DOHH2 (cell line): Measurements from ENCODE around the gene TMEM115.

Source experiments
- H3F3A ChIP-seq: fragments of 200-600 bp; sonication (generic), shearing (Covaris generic); 2 replicates; pipeline ENCODE4 v1.6.0; 2016; ENCODE audit warnings: antibody characterized with exemption, mild to moderate bottlenecking; ENCODE audit not compliant: control insufficient read depth, insufficient read depth
- H3K27ac ChIP-seq: fragments of 200-600 bp; sonication (generic); 2 replicates; pipeline ENCODE4 v1.5.1; 2014; ENCODE audit warnings: low read depth, mild to moderate bottlenecking, low read length, moderate library complexity
- H3K27me3 ChIP-seq: fragments of 200-600 bp; sonication (generic); 2 replicates; pipeline ENCODE4 v1.6.1; 2014; ENCODE audit warnings: mild to moderate bottlenecking, low read length, mixed read lengths; ENCODE audit not compliant: control insufficient read depth
- H3K36me3 ChIP-seq: fragments of 200-600 bp; sonication (generic); 2 replicates; pipeline ENCODE4 v1.6.1; 2014; ENCODE audit warnings: mild to moderate bottlenecking, low read length, moderate library complexity, mixed read lengths; ENCODE audit not compliant: control insufficient read depth
- H3K4me1 ChIP-seq: fragments of 200-600 bp; sonication (generic); 2 replicates; pipeline ENCODE4 v1.6.1; 2014; ENCODE audit warnings: mild to moderate bottlenecking, low read length, mixed read lengths; ENCODE audit not compliant: control insufficient read depth
- H3K4me2 ChIP-seq: fragments of 200-600 bp; sonication (generic); 2 replicates; pipeline ENCODE4 v1.6.0; 2014; ENCODE audit warnings: mild to moderate bottlenecking, low read length, moderate library complexity
- H3K4me3 ChIP-seq: fragments of 200-600 bp; sonication (generic); 2 replicates; pipeline ENCODE4 v1.5.1; 2014; ENCODE audit warnings: mild to moderate bottlenecking, low read length, mixed read lengths
- H3K79me2 ChIP-seq: fragments of 200-600 bp; sonication (generic); 2 replicates; pipeline ENCODE4 v1.6.1; 2014; ENCODE audit warnings: mild to moderate bottlenecking, low read length, mixed read lengths; ENCODE audit not compliant: control insufficient read depth
- H3K9me2 ChIP-seq: fragments of 200-600 bp; sonication (generic); replicated peaks from 2 replicates; pipeline ENCODE4 v1.6.1; 2014; ENCODE audit warnings: mild to moderate bottlenecking, low read length, mixed read lengths; ENCODE audit not compliant: control insufficient read depth
- H3K9me3 ChIP-seq: fragments of 200-600 bp; sonication (generic); 2 replicates; pipeline ENCODE4 v1.6.1; 2014; ENCODE audit warnings: antibody characterized with exemption, low read length, mixed read lengths; ENCODE audit not compliant: control insufficient read depth, insufficient read depth
- H4K20me1 ChIP-seq: fragments of 200-600 bp; sonication (generic); 2 replicates; pipeline ENCODE4 v1.6.0; 2014; ENCODE audit warnings: low read depth, mild to moderate bottlenecking, antibody characterized with exemption, low read length, moderate library complexity; ENCODE audit not compliant: control insufficient read depth, insufficient read depth
- CTCF ChIP-seq: fragments of 200-600 bp; sonication (generic); IDR thresholded peaks from one replicate; pipeline ENCODE4 v1.5.1; 2014; ENCODE audit warnings: antibody characterized with exemption, mild to moderate bottlenecking, low read depth, low read length; ENCODE audit not compliant: poor library complexity, severe bottlenecking
- EZH2phosphoT487 ChIP-seq: fragments of 200-600 bp; sonication (generic); IDR thresholded peaks from 2 replicates; pipeline ENCODE4 v1.6.1; 2017; ENCODE audit warnings: borderline replicate concordance, mild to moderate bottlenecking, antibody characterized with exemption, low read length, moderate library complexity, mixed read lengths

TMEM115 gene

DNA sequence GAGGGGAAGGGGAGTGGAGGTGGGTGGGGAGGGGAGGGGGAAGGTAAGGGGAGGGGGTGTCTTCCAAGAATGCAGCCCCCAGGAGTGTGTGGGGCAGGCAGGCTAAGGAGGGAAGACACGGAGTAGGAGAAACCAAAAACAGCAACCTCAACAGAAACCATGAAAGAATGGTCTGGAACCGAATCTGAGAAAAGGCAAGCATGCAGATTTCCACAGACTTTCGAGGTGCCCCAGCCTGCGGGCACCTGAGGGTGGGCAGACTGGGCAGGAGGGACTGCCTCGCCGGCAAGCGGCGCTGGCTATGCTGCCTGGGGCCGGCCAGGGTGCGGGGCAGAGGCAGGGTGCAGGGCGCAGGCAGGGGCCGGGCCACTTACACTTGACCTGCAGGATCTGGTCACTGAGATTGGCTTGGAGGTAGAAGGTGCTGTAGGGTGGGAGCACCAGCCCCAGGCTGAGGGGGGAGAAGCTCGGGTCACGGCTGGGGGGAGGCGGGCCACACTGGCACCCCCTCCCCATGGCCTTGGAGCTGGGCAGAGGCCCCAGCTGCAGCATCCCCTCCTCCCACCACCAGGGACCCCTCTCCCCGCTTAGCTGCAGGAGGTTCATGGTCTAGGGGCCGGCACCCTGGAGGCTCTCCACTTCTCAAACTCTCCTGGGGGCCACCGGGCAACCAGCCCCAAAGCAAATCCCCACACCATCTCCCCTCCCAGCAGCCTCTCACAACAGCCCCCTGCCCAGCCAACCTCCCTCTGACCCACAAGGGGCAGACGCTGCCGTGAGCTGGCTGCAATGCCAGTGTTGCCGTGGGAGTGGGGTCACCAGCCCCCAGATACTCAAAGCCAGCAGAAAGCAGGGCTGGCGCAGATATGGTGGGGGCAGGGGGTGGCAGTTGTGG lies 15.3 kb upstream of the TMEM115 start:
- no peak overlapping the region for H3K4me2 ChIP-seq
- H3K9me2 ChIP-seq = no peaks in the 10 kb centered on the region

GRCh38 chr3:50373146-50374051 lies 14.1 kb upstream of the TMEM115 start:
- H3K27ac ChIP-seq = no peak overlapping the region
- no peak overlapping the region for H3K4me2 ChIP-seq

More for the DNA sequence above, 15.3 kb upstream of the TMEM115 start:
- Histone ChIP-seq H3K79me2 (no peaks in the 10 kb centered on the region), H3F3A (no peaks in the 10 kb centered on the region), H3K27ac (no peak overlapping the region), H3K4me3 (no peak overlapping the region), H4K20me1 (no peaks in the 10 kb centered on the region), H3K4me1 (no peaks in the 10 kb centered on the region), H3K27me3 (peaks cover 7% of the 10 kb centered on the region), H3K9me3 (no peaks in the 10 kb centered on the region), H3K36me3 (no peaks in the 10 kb centered on the region)
- TF ChIP-seq CTCF = no peak
- no peak for TF ChIP-seq EZH2phosphoT487

GRCh38 chr3:50372349-50372748 lies 13.0 kb upstream of the TMEM115 start:
- Histone ChIP-seq H3K27me3 (peaks cover 7% of the 10 kb centered on the region), H3K4me1 (no peaks in the 10 kb centered on the region), H3K4me2 (no peak overlapping the region), H4K20me1 (no peaks in the 10 kb centered on the region), H3F3A (no peaks in the 10 kb centered on the region), H3K36me3 (no peaks in the 10 kb centered on the region), H3K9me2 (no peaks in the 10 kb centered on the region), H3K4me3 (no peak overlapping the region), H3K9me3 (no peaks in the 10 kb centered on the region), H3K79me2 (no peaks in the 10 kb centered on the region), H3K27ac (no peak overlapping the region)
- no peak for TF ChIP-seq CTCF
- no peak for TF ChIP-seq EZH2phosphoT487

More at GRCh38 chr3:50373146-50374051, 14.1 kb upstream of the TMEM115 start:
- peaks cover 7% of the 10 kb centered on the region for H3K27me3 ChIP-seq
- H3K4me1 ChIP-seq = no peaks in the 10 kb centered on the region
- H3K9me3 ChIP-seq = no peaks in the 10 kb centered on the region
- no peaks in the 10 kb centered on the region for H3K9me2 ChIP-seq
- TF ChIP-seq CTCF (no peak), EZH2phosphoT487 (no peak)
- H3K79me2 ChIP-seq = no peaks in the 10 kb centered on the region
- no peaks in the 10 kb centered on the region for H3K36me3 ChIP-seq
- H3K4me3 ChIP-seq = no peak overlapping the region
- H3F3A ChIP-seq = no peaks in the 10 kb centered on the region
- H4K20me1 ChIP-seq = no peaks in the 10 kb centered on the region
